Fibroblast of villous mesenchyme (primary cell): ENCODE results near the gene EFEMP1. TPM values are rescaled to one million over a fixed set of nuclear protein-coding genes. Genes with fewer than 3 reads are reported as not detected.

Experiments
- DNase-seq: peaks from one replicate; pipeline ENCODE4 v3.0.0-alpha.2; 2010; ENCODE audit warnings: low read depth
- H3K4me3 ChIP-seq: 2 replicates; pipeline ENCODE4 v1.5.1; 2011; ENCODE audit warnings: low read depth, mild to moderate bottlenecking, low read length
- total RNA-seq: library from RNA; depleted of rRNA; stranded (reverse); fragments of >200 nt; gene quantifications from 2 replicates; pipeline ENCODE4 v1.2.3, GENCODE V29; 2012
- TF ChIP-seq, protein P1 (sequence below): IDR thresholded peaks from 2 replicates; pipeline ENCODE4 v1.5.1; 2012; ENCODE audit warnings: low read depth, mild to moderate bottlenecking, low read length; ENCODE audit not compliant: insufficient read depth

The EFEMP1 gene
- total RNA-seq, 1 donor = 22.9 TPM

DNA sequence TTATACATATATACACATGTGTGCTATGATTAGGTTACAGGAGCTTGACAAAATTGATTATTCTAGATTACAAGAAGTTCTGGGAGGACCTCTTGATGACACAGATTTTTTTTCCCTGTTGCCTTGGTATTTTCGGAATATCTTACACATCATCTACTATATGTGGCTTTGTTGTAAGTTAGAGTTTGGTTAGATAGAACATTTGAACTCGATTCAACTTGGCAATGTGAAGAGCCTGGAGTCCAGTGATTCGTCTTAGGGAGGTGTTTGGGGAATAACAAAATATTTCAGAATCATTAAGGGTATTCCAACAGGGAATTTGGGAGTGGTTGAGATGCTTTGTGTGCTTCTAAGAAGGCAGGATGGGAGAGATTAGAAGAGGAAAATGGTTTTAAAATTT, 39.3 kb upstream of the EFEMP1 start:
- TF ChIP-seq, protein P1, sequence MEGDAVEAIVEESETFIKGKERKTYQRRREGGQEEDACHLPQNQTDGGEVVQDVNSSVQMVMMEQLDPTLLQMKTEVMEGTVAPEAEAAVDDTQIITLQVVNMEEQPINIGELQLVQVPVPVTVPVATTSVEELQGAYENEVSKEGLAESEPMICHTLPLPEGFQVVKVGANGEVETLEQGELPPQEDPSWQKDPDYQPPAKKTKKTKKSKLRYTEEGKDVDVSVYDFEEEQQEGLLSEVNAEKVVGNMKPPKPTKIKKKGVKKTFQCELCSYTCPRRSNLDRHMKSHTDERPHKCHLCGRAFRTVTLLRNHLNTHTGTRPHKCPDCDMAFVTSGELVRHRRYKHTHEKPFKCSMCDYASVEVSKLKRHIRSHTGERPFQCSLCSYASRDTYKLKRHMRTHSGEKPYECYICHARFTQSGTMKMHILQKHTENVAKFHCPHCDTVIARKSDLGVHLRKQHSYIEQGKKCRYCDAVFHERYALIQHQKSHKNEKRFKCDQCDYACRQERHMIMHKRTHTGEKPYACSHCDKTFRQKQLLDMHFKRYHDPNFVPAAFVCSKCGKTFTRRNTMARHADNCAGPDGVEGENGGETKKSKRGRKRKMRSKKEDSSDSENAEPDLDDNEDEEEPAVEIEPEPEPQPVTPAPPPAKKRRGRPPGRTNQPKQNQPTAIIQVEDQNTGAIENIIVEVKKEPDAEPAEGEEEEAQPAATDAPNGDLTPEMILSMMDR = no peak
- no peak overlapping the region for H3K4me3 ChIP-seq
- no peak for DNase-seq

DNA sequence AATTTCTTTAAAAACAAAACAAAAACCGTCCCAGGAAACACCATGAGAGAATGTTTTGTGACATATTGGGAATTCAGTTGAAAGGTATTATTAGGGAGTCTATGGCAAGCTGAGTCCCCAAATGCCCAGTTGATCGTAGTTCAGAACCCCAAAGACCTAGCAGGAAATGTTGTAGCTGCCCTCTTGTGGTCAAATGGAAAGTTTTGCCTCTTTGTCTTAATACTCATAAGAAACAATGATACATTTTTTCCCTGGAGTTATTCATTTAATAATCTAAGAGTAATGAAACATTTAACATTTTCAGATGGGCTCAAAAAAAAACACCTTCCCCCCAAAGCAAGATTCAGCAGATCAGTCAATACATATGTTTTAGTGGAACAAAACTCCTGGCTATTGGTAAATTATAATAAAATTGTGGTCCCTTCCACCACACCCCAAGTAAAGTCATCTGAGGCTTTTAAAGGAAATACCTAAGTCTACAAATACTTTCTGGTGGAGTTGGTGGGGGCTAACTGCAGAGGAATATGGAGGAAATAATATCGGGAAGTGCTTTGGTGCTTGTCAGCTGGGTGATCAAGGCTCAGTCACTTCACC, 37.8 kb upstream of the EFEMP1 start:
- peak; percentile 67 for DNase-seq

DNA sequence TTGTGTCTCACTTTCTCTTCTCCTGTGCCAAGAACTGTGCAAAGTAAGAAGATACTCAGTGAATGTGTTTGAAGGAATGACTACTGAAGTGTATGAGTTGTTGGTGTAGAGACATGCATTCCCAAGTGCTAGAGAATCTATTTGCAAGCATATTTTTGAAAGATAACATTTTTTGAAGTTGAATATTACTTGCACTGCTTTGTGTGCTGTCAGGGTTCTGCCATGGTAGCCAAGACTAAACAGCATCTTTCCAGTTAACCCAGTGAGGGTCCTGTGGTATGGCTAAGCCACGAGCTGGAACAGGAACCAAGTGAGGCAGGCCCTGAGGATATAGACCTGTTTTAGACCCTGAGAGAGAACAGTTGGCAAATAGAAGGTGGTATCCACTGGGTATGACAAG, 35.2 kb upstream of the EFEMP1 start:
- no peak for DNase-seq
- no peak overlapping the region for H3K4me3 ChIP-seq
- TF ChIP-seq, protein P1 = no peak

More for the DNA sequence above, 37.8 kb upstream of the EFEMP1 start:
- TF ChIP-seq, protein P1 = peak; percentile 64
- no peak overlapping the region for H3K4me3 ChIP-seq

DNA sequence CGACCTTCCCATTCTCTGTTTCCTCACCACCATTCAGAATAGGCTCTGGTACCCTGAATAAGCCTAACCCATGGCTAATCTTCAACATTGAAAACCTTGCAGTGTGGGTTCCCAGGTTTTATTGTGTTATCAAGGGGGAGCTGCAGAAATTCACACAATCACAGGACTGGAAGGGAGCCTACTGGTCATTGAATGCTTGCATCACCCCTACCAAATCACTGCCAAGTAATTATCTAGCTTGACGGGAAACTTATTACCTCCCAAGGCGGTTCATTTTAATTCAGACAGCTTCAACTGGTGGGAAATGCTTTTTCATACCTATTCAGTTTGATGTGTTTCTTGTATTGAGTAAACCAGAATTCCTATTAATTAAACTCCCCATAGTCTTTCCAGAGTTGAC, 33.6 kb upstream of the EFEMP1 start:
- peak; percentile 16 for DNase-seq
- no peak overlapping the region for H3K4me3 ChIP-seq
- TF ChIP-seq, protein P1 = no peak

DNA sequence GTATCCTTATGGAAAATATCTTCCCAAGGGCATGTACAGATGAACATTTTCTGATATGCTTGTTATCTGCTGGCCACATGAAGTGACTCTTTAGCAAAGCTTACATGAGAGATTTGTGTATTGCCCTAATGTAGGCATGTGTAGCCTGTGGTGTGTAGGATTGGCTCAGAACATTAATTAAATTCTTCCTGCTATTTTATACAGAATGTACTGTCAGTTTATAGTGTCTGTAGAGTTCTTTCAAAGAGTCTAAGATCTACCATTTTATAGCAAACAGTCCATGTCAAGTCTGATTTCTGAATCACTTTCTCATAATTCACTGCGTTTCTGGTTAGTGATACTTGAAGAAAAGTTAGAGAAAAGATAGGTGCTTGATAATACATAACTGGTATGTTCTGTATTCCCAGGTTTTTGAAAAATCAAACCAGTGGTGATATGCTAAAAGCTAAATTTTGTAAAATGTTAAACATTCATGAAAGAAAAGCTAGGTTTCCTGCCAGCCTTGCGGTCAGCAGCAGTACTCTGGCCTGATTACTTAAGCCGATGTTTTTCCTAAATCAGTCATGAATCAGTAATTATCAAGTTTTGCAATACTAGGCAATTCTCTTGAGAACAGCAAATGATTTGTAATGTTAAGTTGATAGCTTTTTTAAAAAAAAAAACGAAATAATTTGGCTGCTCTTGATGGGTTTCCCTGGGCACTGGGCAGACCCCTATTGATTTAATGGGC, 30.9 kb upstream of the EFEMP1 start:
- DNase-seq = peak; percentile 87
- H3K4me3 ChIP-seq = no peak overlapping the region

DNA sequence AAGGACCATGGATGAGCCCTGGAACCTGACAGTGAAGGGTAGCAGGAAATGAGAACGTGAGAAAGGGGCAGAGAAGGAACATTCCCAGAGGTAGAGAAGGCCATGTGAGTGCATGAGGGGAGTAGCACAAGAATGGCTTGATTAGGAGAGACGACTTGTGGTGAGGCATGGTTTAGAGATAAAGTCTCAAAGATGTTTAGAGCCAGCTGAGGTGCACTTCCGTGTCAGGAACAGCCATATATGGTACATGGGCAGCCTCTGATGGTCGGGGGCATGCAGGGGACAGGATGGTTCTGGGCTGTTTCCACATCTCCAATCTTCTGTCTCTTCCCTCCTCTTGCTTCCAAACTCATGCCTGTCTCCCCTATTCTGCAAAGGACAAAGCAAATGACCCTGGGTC, 28.8 kb upstream of the EFEMP1 start:
- TF ChIP-seq, protein P1 = no peak
- H3K4me3 ChIP-seq = no peak overlapping the region
- DNase-seq = no peak

More for the DNA sequence above, 30.9 kb upstream of the EFEMP1 start:
- TF ChIP-seq, protein P1 = no peak
